ENCODE data around the gene DEFB110.

Gene DEFB110

GRCh38 chr6:50021894-50022293 is at the start of gene DEFB110:
Gene DEFB110 (minus strand): TSS chr6:50021994. CDS start chr6:50021935, 59 bp downstream.
- no peak for DNase-seq

DNA sequence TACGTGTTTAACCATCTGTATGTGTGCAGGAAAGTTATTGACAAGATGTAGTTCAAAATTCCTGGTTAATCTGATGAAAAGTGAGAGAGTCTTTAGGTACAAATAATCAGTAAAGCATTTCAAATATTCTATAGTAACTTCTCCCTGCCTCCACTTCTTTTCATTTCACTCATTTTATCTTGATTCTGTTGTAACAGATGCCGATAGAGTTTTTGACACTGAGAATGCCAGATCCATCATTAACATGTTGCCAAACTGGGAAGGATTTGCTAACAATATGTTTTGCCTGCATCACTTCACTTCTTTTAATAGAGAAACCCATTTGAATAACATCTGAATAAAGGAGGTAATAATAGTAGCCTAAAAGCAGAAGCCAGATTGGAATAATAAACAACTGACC is 48.3 kb upstream of the DEFB110 start:
- DNase-seq = no peak

DNA sequence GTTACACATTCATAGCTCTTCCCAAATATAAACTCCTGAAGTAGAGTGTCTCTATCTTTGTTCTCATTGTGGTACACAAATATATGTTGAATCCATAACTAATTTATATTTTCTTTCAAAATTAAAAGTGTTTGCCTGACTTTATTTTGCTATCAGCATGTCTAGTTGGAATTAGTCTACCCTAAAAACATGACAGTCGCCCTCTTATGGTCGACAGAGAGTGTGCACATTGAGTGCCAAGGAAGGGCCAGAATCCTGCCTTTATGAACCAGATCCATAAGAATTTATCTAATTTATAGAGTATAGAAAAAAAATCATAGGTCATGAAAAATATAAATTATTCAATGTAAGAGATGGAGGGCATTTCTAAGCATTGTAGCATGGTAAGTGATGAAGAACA is 40.3 kb upstream of the DEFB110 start:
- DNase-seq = no peak

GRCh38 chr6:50056242-50056641 is 34.4 kb upstream of the DEFB110 start:
- DNase-seq = no peak

GRCh38 chr6:50049829-50050228 is 28.0 kb upstream of the DEFB110 start, which contains the start of gene DEFB112:
Gene DEFB112 (minus strand): TSS chr6:50049929. CDS start chr6:50049869, 60 bp downstream.
- no peak for DNase-seq

DNA sequence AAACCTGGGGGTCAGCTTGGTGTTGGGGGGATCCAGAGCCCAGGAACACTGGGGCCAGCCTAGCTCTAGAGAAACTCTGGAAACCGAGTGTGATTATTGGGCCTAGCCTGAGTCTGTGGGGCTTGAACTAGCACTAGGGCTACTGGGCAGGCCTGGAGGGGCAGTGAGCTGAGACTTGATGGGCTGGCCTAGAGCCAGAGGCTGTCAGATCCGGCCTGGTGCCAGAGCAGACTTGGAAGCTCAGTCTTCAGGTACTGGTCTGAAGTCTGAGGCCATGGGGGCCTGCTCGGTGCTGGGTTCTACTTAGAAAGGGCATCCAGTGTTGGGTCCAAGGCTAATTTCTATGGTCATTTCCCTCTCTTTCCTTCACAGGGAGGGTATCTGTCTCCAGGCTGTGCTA is 25.2 kb upstream of the DEFB110 start:
- no peak for DNase-seq

GRCh38 chr6:50030777-50031562 is 9.2 kb upstream of the DEFB110 start:
- peak; percentile 83 for DNase-seq

GRCh38 chr6:50030350-50030749 is 8.6 kb upstream of the DEFB110 start:
- no peak for DNase-seq

GRCh38 chr6:50025258-50025657 is 3.5 kb upstream of the DEFB110 start:
- DNase-seq = no peak

- DNase-seq = no peak
These were observed 14.0 kb downstream of the DEFB110 start for GRCh38 chr6:50007819-50008218.

GRCh38 chr6:50003139-50003538 is 18.7 kb downstream of the DEFB110 start:
- DNase-seq = no peak

DNA sequence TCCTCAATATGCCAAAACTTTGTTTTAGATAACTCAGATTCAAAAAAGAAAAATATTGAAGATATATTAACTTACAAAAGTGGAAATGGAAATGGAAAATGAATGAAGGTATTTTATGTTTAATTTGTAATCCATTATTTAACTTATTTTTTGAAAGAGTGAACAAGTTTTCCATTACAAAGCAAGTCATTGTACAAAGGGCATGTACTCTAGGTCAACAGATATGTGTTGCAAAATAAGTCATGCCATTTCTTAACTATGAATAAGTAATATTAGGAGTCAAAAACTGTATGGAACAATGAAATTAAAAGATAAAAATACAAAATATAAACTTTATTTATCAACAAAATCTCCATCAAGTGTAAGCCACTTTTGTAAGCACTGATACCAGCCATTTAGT is 26.5 kb downstream of the DEFB110 start:
- DNase-seq = no peak

- no peak for DNase-seq
These were observed 32.9 kb downstream of the DEFB110 start for GRCh38 chr6:49988900-49989299.

DNA sequence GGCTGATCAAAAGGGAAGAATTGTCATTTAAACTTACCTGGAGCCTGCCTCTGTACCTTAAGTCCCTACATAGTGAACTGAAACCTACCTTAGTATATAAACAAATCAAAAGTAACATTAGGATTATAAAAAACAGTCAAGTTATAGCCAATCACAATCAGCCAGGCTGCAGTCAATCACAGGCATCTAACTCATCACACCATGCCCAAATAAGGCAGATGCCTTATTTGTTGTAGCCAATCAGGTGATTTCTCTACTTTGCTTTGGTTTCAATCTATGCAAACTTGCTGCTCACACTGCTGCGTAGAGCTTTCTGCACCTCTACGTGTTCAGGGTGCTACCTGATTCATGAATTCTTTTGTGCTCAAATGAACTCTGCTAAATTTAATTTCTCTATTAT is 34.0 kb downstream of the DEFB110 start:
- no peak for DNase-seq

DNA sequence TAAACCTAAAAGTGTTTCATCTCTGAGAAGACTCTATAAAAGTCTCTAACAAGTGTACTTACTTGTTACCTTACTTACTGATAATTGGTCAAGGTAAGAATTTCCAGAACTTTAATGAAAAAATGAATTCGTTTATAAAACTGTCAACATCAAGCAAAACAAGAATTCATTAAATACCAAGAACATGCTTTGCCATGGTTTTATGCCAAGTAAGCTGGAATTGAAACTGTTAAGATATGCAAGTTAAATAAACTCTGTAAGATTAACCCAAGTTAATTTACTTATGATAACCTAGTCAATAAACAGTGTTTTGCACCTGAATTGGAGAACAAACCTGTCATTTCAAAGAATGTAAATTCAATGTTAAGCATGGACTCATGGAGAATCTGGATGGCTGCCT is 35.2 kb downstream of the DEFB110 start:
- DNase-seq = no peak

GRCh38 chr6:49982046-49982445 is 39.7 kb downstream of the DEFB110 start:
- DNase-seq = no peak

DNA sequence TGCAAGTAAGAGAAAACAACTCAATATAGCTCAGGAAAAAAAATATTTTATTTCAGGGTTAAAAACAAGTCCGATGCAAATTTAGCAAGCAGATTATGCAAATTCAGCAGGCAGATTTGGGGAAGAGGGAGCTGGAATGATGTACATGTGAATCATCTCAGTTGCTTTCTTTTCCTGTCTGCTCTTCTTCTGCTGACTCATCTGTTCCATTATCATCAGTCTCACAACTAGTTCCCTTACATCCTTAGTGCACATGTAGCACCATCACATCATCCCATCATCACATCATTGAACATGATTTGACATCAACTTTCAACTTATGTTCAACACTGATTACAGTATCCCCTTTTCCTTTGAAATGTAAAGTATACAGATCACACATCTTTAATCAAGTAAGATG is 40.9 kb downstream of the DEFB110 start:
- no peak for DNase-seq

DNA sequence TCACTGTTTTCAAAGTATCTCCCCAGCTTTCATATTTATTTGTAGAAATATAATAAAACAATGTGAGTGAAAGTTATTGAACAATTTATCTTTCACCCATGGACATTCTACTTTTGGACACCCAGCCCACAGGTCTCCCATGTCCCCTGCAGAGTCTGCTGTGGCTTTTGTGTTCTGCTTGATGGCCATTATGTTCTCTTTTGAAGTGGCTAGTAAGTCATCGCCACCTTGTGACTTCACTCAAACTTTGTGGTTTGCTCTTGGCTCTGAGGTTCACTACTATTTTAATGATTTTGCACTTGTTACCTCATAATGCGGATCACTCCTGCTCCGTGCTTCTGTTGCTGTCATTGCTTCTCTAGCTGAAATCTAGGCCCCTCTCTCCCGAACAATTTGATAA is 42.2 kb downstream of the DEFB110 start:
- DNase-seq = no peak

GRCh38 chr6:49978332-49979226 is 43.2 kb downstream of the DEFB110 start:
- no peak for DNase-seq

GRCh38 chr6:49969605-49970004 is 52.2 kb downstream of the DEFB110 start, which contains the start of gene DEFB113:
Gene DEFB113 (minus strand): TSS chr6:49969625. CDS start chr6:49969625, 0 bp downstream.
- DNase-seq = no peak

All from islet precursor cell (in vitro differentiated cells).